ENCODE measurements around the gene CTU2. TPM values are rescaled to one million over a fixed set of nuclear protein-coding genes. Genes with fewer than 3 reads are reported as not detected.
"Not testable (repeated sequence)": the region's sequence is repeated elsewhere in the genome, so short reads cannot be mapped to it uniquely, and the experiment has no call there.

CTU2 gene
- total RNA-seq, 2 donors from 2014 or later: 5.7 to 10.2 TPM

GRCh38 chr16:88665570-88665969 lies 40.7 kb upstream of the CTU2 start:
- no peak for ATAC-seq
- Histone ChIP-seq H3K4me1 (peaks cover 22% of the 10 kb centered on the region), H3K9me3 (no peaks in the 10 kb centered on the region), H3K4me3 (no peak overlapping the region), H3K27me3 (no peaks in the 10 kb centered on the region), H3K27ac (peak overlapping the region in 2 of 4 donors; percentile 51 to 61), H3K36me3 (replicated peaks in 1 of 2; ENCODE audit: insufficient read depth in 1 of 2, low read depth in 2 of 2) (no peaks in the 10 kb centered on the region)
- no peak for DNase-seq
- TF ChIP-seq POLR2A (IDR thresholded peaks at IDR 0.05): no peak
- TF ChIP-seq, protein P1, sequence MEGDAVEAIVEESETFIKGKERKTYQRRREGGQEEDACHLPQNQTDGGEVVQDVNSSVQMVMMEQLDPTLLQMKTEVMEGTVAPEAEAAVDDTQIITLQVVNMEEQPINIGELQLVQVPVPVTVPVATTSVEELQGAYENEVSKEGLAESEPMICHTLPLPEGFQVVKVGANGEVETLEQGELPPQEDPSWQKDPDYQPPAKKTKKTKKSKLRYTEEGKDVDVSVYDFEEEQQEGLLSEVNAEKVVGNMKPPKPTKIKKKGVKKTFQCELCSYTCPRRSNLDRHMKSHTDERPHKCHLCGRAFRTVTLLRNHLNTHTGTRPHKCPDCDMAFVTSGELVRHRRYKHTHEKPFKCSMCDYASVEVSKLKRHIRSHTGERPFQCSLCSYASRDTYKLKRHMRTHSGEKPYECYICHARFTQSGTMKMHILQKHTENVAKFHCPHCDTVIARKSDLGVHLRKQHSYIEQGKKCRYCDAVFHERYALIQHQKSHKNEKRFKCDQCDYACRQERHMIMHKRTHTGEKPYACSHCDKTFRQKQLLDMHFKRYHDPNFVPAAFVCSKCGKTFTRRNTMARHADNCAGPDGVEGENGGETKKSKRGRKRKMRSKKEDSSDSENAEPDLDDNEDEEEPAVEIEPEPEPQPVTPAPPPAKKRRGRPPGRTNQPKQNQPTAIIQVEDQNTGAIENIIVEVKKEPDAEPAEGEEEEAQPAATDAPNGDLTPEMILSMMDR (IDR thresholded peaks at IDR 0.05): no peak
- 88 to 92% methylated on average over 3 of the region's 3 CpGs for WGBS, 2 donors
- intact Hi-C loops (cut with DNase I): no loop called here

DNA sequence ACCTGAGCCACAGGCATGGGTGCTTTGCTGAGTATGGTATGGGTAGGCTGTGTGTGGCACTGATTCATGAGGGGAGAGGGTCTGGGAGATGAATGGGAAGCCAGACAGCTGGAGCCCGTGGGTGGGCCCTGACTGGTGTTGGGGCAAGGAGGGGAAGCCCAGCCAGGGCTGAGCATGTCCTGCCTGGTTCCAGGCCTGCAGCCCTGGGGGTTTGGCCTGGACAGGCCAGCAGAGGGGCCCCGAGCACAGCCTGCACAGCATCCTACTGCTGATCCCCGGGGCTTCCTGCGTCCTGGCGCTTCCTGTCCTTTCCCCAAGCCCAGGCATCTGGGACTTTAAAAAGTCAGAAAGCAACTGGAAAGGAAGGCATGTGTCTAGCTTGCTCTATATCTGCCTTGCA lies 38.8 kb upstream of the CTU2 start:
- no peak for DNase-seq
- TF ChIP-seq POLR2A (IDR thresholded peaks at IDR 0.05): no peak
- TF ChIP-seq, protein P1 (IDR thresholded peaks at IDR 0.05): no peak
- Histone ChIP-seq H3K27me3 (no peaks in the 10 kb centered on the region), H3K9me3 (no peaks in the 10 kb centered on the region), H3K4me1 (peaks cover 22% of the 10 kb centered on the region), H3K27ac (no peak overlapping the region), H3K36me3 (replicated peaks in 1 of 2; ENCODE audit: insufficient read depth in 1 of 2, low read depth in 2 of 2) (no peaks in the 10 kb centered on the region), H3K4me3 (no peak overlapping the region)
- ATAC-seq: no peak
- intact Hi-C loops (cut with DNase I): no loop called here
- 75 to 100% methylated on average over 1 to 5 of the region's 5 CpGs for WGBS, 2 donors

GRCh38 chr16:88669493-88669892 lies 36.8 kb upstream of the CTU2 start:
- intact Hi-C loops (cut with DNase I); H3K9me3 ChIP-seq; H3K4me3 ChIP-seq; H3K27me3 ChIP-seq; H3K27ac ChIP-seq; ATAC-seq; H3K36me3 ChIP-seq (replicated peaks in 1 of 2; ENCODE audit: insufficient read depth in 1 of 2, low read depth in 2 of 2); DNase-seq: not testable (repeated sequence)
- WGBS, 2 donors: 85 to 90% methylated on average over 8 of the region's 8 CpGs
- peaks cover 13% of the 10 kb centered on the region for H3K4me1 ChIP-seq

GRCh38 chr16:88669980-88670379 lies 36.3 kb upstream of the CTU2 start:
- Histone ChIP-seq H3K4me3 (no peak overlapping the region), H3K27ac (no peak overlapping the region), H3K4me1 (peaks cover 8% of the 10 kb centered on the region), H3K36me3 (replicated peaks in 1 of 2; ENCODE audit: insufficient read depth in 1 of 2, low read depth in 2 of 2) (no peaks in the 10 kb centered on the region), H3K27me3 (no peaks in the 10 kb centered on the region), H3K9me3 (no peaks in the 10 kb centered on the region)
- intact Hi-C loops (cut with DNase I): no loop called here
- 76 to 85% methylated on average over 10 of the region's 10 CpGs for WGBS, 2 donors
- no peak for ATAC-seq
- no peak for DNase-seq
- TF ChIP-seq, protein P1 (IDR thresholded peaks at IDR 0.05): no peak

DNA sequence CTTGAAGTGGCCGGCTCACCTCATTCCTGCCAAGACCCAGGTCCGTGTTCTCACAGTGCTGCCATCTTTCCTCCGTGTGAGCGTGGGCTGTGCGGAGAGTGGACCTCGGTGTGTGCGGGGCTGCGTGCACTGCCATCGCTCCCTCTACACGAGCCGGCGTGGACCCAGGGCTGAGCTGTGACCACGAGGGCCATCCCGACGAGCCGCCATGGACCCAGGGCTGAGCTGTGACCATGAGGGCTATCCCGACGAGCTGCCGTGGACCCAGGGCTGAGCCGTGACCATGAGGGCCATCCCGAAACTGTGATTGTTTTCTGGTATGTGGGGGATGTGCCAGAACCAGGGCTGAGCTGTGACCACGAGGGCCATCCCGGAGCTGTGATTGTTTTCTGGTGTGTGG lies 34.5 kb upstream of the CTU2 start:
- DNase-seq (no peak), ATAC-seq (no peak)
- no peaks in the 10 kb centered on the region for H3K9me3 ChIP-seq
- H3K27me3 ChIP-seq: no peaks in the 10 kb centered on the region
- WGBS, 2 donors: 87 to 91% methylated on average over 12 to 23 of the region's 23 CpGs
- no peak for TF ChIP-seq POLR2A (IDR thresholded peaks at IDR 0.05)
- TF ChIP-seq, protein P1 (IDR thresholded peaks at IDR 0.05): no peak
- intact Hi-C loops (cut with DNase I): no loop called here
- no peak overlapping the region for H3K4me3 ChIP-seq
- H3K27ac ChIP-seq: no peak overlapping the region
- H3K4me1 ChIP-seq: no peaks in the 10 kb centered on the region
- H3K36me3 ChIP-seq (replicated peaks in 1 of 2; ENCODE audit: insufficient read depth in 1 of 2, low read depth in 2 of 2): no peaks in the 10 kb centered on the region
